ENCODE results near the gene CTNNB1.
"Not testable (repeated sequence)": the region's sequence is repeated elsewhere in the genome, so short reads cannot be mapped to it uniquely, and the experiment has no call there.

Gene CTNNB1

DNA sequence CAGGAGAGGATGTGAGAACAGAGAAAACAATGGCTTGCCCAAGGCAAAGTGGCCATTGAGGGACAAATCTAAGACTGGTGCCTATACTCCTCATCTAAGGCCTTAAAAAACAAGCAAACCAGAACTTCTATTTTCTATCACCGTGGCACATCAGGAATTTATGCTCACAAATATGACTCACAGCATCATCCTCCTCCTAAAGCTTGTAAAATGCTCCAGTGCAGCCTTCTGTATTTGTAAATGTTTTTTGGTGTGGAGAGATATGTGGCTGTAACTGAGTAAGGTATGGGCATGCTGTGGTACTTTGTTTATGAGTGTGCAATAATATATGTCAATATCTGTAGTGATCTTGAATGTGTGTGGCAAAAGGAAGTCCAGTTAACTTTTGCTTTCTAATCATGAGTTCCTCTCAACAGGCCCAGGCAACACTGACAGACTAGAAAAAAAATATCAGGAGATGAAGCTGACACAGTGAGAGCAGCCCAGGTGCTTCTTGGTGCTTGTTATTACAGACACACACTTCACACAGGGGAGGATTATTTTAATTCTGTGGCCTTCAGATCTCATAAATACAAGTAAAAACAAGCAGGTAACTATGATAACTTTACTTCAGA lies 60.3 kb downstream of the CTNNB1 start:
- no peak for DNase-seq

DNA sequence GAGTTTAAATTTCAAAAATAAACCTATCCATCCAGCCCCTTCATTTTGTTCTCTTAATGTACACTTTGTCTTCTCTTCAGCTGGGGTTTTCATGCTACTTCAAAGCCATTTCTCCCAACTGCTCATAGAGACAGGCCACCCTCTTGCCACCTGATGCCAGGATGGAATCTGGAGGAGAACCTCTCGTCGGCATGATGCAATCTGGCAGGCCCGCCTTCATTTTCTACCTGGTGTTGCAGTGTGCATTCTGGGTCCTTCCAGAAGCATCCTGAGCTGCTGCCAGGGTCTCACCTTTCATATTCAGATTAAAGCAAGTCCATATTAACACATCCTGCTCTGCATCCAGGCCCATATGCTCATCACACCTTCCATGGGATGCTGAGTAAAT lies 60.8 kb downstream of the CTNNB1 start:
- DNase-seq = no peak

DNA sequence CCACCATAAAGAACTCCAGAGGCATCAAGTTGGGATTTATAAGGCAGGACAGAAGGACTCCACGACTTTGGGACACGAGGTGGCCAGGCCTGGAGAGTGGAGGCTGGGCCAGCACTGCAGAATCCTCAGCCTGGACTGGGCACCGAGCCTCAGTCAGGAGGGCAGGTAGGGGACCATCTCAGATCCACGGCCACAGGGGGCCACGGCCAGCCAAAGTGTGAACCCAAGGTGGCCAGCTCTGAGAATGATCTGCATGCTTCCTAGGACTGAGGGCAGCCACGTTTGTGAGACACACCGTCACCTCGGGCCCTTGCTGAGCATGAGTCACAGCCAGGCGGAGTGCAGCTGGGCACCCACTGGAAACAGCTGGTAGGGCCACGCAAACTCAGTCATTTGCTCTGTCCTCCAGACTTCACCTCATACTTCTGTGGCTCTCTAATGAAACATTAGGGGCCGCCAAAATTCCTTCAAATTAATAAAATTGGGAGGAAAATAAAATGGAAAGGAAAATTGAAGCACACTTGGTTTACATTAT lies 65.8 kb downstream of the CTNNB1 start:
- DNase-seq = no peak

DNA sequence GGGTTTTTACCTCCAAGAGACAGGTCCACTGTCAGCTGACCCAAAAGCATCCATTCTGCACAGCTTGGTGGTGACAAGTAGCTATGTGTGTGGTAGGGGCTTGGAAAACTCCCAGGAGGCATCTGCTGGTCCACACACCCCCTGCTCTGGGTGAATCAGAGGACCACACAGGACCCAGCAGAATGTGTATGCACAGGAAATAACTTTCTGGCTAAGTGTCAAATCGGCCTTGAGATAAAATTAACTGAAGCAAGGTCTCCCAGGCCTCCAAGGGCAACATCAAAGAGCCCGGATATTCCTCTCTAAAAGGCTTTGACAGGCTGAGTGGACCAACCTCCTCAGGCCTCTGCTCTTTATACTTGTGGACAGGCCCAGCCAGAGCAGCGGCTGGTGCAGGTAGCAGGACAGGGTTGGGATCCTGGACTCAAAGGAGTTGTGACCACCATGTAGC lies 66.5 kb downstream of the CTNNB1 start:
- no peak for DNase-seq

DNA sequence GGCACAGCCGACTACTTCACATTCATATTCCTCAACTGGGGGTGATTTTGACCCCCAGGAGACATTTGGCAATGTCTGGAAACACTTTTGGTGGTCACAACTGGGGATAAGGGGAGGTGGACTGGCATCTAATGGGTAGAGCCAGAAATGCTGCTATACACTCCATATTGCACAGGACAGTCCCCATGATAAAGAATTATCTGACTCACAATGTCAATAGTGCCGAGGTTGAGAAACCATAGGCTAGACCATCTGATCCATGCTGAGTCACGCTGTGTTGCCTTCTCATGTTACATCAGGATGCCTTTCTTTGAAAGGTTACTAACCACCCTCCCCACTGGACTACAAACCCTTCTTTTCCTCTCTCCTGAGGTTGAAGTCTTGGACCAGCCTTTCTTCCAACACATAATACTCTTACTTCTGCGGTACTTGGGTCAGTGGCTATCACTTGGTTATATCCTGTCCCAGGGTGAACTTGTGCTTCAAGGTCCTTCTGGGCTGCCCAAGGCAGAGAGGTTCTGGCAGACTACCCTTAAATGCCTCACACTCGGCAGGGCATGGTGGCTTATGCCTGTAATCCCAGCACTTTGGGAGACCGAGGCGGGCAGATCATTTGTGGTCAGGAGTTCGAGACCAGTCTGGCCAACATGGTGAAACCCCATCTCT lies 68.8 kb downstream of the CTNNB1 start:
- DNase-seq = no peak

DNA sequence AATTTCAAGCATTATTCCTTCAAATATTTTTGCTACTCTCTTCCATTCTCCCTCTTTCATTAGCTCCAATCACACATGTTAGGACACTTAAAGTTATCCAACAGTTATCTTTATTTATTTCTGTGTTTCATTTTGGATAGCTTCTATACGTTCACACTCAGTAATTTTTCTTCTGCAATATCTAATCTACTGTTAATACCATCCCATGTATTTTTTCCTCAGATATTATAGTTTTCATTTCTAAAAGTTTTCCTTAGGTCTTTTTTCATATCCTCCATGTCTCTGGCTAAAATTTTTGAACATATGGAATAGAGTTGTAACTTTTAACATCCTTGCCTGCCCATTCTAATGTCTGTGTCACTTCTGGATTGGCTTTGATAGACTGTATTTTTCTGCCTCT lies 73.4 kb downstream of the CTNNB1 start:
- DNase-seq = no peak

DNA sequence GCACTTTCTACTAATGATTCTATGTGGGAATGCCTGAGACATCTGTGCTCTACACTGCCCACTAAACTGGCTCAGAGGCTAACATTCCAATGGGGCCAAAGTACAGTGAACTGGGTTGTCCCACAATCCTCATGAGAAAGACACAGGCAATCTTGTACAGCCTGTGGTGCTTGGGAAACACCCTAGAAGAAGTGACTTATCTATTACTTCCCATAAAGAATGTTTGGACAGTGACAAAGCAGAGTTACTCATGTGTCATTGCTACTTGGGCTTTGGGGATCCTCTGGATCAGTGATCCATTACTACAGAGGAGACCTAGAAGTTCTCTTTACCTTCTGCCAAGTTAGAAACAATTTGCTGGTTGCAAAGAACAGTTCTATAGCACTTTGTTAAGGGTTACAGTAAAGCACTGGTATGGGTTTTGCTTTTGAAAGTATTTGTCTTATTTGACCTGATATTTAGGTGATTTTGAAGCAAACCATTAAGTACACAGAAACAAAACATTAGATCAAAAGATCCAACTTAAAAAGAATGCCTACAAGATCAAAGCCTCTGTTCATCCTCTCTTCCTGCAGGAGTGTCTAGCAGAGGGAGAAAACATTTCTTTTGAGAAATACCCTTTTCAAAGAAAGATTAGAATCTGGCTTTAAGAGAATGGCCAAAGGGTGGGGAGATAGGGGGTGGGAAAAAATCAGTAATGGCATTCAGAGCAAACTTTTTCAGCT lies 75.8 kb downstream of the CTNNB1 start:
- DNase-seq = no peak

DNA sequence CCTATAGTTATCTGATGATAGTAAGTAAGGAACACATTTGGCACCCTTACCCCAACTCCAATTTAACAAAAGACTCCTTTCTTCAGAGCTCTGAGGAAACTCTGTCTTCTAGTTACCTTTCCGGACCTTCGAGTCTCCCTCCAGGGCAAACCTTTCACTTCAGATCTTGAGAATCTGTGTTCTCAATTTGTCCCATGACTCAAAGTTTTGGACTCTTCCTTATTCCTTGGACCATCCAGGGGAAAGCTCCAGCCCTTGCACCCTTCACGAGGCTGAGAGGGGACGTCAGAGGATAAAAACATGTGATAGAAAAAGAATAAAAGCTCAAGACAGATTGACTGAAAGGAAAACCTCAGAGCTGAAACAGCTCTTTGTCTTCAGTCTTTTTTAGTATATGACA lies 76.9 kb downstream of the CTNNB1 start:
- no peak for DNase-seq

DNA sequence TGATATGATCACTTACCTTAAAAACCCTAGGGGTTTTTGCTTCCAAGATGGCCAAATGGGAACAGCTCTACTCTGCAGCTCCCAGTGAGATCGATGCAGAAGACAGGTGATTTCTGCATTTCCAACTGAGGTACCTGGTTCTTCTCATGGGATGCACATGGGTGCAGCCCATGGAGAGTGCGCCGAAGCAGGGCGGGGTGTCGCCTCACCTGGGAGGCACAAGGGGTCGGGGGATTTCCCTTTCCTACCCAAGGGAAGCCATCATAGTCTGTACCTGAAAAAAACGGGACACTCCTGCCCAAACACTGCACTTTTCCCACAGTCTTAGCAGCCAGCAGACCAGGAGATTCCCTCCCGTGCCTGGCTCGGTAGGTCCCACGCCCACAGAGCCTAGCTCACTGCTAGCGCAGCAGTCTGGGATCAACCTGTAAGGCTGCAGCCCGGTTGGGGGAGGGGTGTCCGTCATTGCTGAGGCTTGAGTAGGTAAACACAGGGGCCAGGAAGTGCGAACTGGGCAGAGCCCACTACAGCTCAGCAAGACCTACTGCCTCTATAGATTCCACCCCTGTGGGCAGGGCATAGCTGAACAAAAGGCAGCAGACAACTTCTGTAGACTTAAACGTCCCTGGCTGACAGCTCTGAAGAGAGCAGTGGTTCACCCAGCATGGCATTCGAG lies 78.6 kb downstream of the CTNNB1 start:
- no peak for DNase-seq

DNA sequence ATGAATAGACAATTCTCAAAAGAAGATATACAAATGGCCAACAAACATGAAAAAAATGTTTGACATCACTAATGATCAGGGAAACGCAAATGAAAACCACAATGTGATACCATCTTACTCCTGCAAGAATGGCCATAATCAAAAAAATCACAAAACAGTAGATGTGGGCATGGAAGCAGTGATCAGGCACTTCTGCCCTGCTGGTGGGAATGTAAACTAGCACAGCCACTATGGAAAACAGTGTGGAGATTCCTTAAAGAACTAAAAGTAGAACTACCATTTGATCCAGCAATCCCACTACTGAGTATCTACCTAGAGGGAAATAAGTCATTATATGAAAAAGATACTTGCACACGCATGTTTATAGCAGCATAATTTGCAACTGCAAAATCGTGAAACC lies 85.6 kb downstream of the CTNNB1 start:
- DNase-seq = not testable (repeated sequence)

DNA sequence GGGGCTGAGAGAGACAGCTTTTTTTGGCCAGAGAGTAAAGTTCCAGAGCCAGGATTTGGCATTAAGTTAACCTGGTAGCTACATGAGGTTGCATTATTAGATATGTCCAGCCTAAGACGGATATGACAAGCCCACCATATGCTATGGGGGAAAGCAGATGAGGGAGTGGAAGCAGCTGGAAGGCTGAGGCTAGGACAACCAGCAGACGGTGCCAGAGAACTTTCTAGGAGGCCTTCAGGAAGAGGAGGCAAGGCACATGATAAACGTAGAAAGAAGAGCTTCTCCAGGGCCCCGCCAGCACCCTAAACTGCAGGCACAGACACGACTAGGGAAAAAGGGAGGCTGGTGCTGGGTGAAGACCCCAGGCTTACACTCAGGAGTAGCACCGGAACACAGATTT lies 87.0 kb downstream of the CTNNB1 start:
- DNase-seq = no peak

DNA sequence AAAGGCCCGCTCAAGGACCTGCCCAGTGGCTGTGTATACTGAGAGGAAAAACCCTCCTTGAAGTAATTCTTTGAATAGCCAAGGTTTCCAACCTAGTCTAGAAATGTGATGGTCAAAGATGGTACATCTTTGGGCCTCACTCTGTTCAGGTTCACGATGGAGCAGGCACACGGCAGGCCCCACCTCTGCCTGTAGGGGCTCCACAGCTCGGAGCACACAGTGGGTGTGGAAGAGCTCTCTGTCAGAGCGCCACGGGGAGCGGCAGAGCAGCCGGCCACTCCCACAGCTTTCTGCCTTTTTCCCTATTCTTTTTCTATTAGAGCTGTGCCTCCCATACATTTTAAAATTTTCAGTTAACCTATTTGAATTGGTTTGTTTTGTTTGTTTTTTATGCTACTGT lies 89.5 kb downstream of the CTNNB1 start:
- DNase-seq = no peak
